HG03097 (cell line): ENCODE results near the gene SPEM2.
"Not testable (repeated sequence)": the region's sequence is repeated elsewhere in the genome, so short reads cannot be mapped to it uniquely, and the experiment has no call there.

Experiments
- ATAC-seq: cut with Tn5 transposase; IDR thresholded peaks from one replicate; pipeline ENCODE4 v1.9.1; 2021; ENCODE audit not compliant: unreplicated experiment, low FRiP score

Gene SPEM2

DNA sequence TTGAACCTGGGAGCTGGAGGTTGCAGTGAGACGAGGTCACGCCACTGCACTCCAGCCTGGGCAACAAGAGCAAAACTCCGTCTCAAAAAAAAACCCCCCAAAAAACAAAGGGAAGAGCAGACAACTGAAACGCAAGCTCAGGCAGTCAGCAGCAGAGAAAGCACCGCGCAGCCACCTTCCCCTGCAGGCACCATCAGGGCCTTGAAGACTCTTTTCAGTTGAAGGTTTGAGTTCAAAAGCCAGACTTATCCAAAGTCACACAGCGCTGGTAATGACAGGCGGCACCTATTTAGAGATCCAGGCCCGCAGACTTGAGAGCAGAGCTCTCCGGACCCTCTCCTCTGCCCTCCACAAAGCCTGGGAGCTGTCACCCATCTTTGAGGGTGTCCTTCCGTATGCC lies 42.9 kb downstream of the SPEM2 start:
- no peak for ATAC-seq

DNA sequence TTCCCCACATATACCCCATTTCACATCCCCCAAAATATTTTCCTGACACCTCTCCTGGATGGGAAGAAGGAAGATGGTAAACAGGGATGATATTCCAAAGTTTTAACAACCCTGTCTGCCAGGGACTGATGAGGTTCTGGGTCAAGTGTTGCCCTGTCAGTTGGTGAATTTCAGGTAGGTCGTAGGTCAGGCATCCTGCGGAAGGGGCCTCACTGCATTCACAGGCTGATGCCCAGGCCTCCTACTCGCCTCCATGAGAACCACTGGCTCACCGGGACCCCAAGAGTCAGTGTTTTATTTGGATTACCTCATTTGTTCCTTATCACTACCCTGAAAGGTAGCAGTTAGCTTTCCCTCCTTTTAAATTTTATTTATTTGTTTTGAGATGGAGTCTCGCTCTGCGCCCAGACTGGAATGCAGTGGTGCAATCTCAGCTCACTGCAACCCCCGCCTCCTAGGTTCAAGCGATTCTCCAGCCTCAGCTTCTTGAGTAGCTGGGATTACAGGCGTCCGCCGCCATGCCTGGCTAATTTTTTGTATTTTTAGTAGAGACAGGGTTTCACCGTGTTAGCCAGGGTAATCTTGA lies 43.5 kb downstream of the SPEM2 start:
- ATAC-seq, result no peak

DNA sequence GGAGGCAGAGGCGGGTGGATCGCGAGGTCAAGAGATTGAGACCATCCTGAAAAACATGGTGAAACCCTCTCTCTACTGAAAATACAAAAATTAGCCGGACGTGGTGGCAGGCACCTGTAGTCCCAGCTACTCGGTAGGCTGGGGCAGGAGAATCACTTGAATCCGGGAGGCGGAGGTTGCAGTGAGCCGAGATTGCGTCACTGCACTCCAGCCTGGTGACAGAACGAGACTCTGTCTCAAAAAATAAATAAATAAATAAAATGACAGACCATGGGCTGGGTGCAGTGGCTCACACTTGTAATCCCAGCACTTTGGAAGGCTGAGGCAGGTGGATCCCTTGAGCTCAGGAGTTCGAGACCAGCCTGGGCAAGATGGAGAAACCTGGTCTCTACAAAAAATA lies 44.4 kb downstream of the SPEM2 start:
- not testable (repeated sequence) for ATAC-seq

DNA sequence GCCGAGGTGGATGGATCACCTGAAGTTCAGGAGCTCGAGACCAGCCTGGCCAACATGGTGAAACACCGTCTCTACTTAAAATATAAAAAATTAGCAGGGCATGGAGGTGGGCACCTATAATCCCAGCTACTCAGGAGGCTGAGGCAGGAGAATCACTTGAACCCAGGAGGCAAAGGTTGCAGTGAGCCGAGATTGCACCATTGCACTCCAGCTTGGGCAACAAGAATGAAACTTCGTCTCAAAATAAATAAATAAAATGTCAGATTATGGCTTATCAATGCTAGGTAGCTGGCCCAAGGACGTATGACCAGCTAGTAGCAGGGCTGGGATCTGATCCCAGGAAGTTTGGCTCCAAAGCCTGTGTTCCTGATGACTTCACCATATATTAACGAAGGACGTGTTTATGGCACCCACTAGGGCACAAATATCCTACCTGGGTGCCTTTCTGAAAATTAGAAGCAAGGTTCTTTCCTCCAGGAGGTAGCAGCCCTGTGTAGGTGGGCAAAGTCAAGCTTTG lies 45.1 kb downstream of the SPEM2 start:
- ATAC-seq, result not testable (repeated sequence)

DNA sequence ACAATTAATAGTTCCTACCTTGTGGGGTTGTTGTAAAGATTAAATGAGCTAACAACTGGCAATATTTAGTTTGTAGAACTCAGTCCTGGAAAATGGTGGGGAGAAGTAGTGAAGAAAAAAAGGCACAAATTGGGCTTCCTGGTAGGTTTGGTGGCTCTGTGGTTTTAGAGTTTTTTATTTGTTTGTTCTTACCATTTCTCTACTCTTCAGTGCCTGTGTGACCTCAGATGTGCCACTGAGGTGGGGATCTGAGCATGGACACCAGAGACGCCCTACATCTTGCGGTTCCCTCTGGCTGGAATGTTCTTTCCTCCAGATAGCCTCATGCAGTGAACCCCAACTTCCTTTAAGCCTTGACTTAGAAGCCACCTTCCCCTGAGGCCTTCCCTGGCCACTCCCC lies 46.3 kb downstream of the SPEM2 start:
- no peak for ATAC-seq

DNA sequence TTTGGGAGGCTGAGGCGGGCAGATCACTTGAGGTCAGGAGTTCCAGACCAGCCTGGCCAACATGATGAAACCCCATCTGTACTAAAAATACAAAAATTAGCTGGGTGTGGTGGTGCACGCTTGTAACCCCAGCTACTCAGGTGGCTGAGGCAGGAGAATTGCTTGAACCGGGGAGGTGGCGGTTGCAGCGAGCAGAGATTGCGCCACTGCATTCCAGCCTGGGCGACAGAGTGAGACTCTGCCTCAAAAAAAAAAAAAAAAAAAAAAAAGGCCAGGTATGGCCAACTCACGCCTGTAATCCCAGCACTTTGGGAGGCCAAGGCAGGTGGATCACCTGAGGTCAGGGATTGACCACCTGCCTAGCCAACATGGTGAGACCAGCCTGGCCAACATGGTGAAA lies 49.4 kb downstream of the SPEM2 start:
- not testable (repeated sequence) for ATAC-seq

DNA sequence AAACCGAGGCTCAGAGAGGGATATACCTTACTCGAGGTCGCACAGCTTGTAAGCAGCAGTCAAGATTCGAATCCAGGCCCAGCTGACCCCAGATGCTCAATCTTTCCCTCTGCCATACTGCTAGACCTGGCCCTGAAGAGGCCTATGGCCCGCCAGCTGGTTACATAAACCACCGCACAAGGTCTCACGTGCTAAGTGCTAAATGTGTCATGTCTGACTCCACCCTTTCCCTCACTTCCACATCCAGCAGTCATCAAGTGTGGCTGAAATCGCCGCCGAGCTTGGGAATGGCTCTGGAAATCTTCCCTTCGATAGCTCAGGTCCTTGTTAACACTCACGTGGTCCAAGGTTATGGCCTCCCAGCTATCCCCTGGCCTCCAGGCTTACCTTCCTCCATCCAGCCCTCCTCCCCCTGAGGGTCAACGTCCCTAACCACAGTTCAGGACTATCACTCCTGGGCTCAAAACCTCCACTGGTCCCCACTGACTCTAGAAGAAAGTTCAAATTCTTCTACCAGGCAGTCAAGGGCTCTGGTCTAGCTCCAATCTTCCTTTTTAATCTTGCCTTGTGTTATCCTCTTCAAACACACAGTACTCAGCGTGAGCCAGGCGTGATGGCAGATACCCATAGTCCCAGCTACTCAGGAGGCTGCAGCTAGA lies 50.5 kb downstream of the SPEM2 start:
- no peak for ATAC-seq

DNA sequence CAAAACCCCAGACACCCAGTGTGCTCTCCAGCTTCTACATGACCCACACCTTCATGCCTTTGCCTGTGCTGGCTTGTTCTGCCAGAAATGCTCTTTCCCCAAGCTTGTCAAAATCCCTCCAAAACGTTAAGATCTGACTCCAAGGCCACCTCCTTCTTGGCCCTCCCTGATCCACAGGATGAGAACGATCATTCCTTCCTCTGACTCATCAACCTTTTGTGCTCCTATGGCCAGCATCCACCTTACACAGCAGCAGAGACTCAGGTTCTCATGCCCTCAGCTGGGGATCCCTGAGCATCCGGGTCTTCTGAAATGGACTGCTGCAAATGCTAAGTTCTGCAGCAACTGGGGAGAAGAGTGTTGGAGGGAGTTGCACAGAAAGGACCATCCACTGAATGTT lies 51.1 kb downstream of the SPEM2 start:
- no peak for ATAC-seq

DNA sequence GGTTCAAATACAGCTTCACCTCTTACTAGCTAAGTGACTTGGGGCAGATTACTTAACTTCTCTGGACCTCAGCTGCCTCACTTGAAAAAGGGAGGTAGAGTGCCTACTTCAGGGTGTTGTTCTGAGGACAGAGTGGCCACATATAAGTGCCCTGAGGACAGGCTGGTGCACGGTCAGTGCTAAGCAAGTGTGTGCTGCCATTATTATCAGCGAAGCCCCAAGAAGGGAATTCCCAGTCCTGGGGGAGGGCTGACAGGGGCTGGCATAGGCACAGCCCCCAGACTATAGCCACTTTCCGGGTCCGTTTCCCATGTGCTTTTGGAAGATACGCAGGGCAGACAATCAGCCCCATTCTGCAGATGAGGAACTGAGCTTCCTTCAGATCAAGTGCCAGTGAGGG lies 51.5 kb downstream of the SPEM2 start:
- no peak for ATAC-seq
